ENCODE data around the gene REELD1.

DNA sequence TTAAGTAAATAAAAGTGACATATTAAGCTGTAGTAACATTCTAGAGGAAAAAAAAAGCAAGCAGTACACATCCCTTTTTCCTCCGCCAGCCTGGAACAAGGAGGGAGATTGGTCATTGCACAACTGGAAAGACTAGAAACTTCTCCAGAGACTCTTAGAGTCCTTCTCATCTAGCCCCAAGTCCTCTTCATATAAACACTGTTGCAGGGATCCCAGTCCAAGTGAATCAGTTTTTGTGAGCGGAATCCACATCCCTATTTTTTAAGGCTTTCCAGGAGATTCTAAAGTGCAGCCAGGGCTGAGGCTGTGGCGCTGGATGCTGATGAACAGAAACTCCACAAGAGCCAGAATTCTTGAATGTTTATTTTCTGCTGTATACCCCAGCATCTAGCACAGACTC lies 23.8 kb downstream of the REELD1 start:
- TF ChIP-seq EZH2 (IDR thresholded peaks at IDR 0.05), result no peak
- no peak for TF ChIP-seq POLR2AphosphoS5 (IDR thresholded peaks at IDR 0.05; ENCODE audit: borderline replicate concordance, low read depth, low read length)
